Trophoblast cell (in vitro differentiated cells and primary cell): ENCODE measurements around the gene TRIM17.

Source experiments
- DNase-seq, 2 donors: peaks; one replicate each; pipeline ENCODE4 v3.0.0-alpha.2; 2016
- H2AFZ ChIP-seq: 2 replicates; pipeline ENCODE4 v1.6.1; 2013; ENCODE audit warnings: low read length, moderate library complexity, mild to moderate bottlenecking; ENCODE audit not compliant: insufficient read depth, poor library complexity
- H2AK5ac ChIP-seq: 2 replicates; pipeline ENCODE4 v1.6.1; 2013; ENCODE audit warnings: mild to moderate bottlenecking, low read length
- H2BK120ac ChIP-seq: 2 replicates; pipeline ENCODE4 v1.6.1; 2013; ENCODE audit warnings: low read length, mild to moderate bottlenecking, moderate library complexity; ENCODE audit not compliant: insufficient read depth, poor library complexity
- H2BK12ac ChIP-seq: 2 replicates; pipeline ENCODE4 v1.6.1; 2013; ENCODE audit warnings: mild to moderate bottlenecking, low read length, moderate library complexity
- H2BK5ac ChIP-seq: 2 replicates; pipeline ENCODE4 v1.6.1; 2013; ENCODE audit warnings: low read length, low read depth, moderate library complexity, mild to moderate bottlenecking; ENCODE audit not compliant: poor library complexity
- H3K14ac ChIP-seq: 2 replicates; pipeline ENCODE4 v1.6.1; 2013; ENCODE audit warnings: mild to moderate bottlenecking, low read length
- H3K18ac ChIP-seq: 2 replicates; pipeline ENCODE4 v1.6.1; 2013; ENCODE audit warnings: mild to moderate bottlenecking, low read length
- H3K23ac ChIP-seq: 2 replicates; pipeline ENCODE4 v1.6.1; 2013; ENCODE audit warnings: low read length
- H3K27ac ChIP-seq: 2 replicates; pipeline ENCODE4 v1.5.1; 2013; ENCODE audit warnings: low read depth, mild to moderate bottlenecking, inconsistent platforms, low read length, moderate library complexity
- H3K27me3 ChIP-seq: 2 replicates; pipeline ENCODE4 v1.6.1; 2013; ENCODE audit warnings: inconsistent platforms, mild to moderate bottlenecking, low read length, moderate library complexity; ENCODE audit not compliant: insufficient read depth
- H3K36me3 ChIP-seq, 2 experiments: 1 replicate in 1 of 2; 2 replicates in 1 of 2; pipeline ENCODE4 v1.6.1; 2013; ENCODE audit warnings: low read length in 2 of 2, mild to moderate bottlenecking in 2 of 2, moderate library complexity in 1 of 2; ENCODE audit not compliant: insufficient read depth in 2 of 2, control insufficient read depth in 1 of 2
- H3K4ac ChIP-seq: 2 replicates; pipeline ENCODE4 v1.6.1; 2013; ENCODE audit warnings: low read depth, mild to moderate bottlenecking, low read length, moderate library complexity
- H3K4me1 ChIP-seq, 2 experiments: 1 replicate in 1 of 2; 2 replicates in 1 of 2; pipeline ENCODE4 v1.6.1; 2013; ENCODE audit warnings: low read length in 2 of 2, mild to moderate bottlenecking in 2 of 2, moderate library complexity in 1 of 2; ENCODE audit not compliant: insufficient read depth in 2 of 2, control insufficient read depth in 1 of 2
- H3K4me2 ChIP-seq: 2 replicates; pipeline ENCODE4 v1.6.1; 2013; ENCODE audit warnings: inconsistent platforms, mild to moderate bottlenecking, low read length, moderate library complexity
- H3K4me3 ChIP-seq: 2 replicates; pipeline ENCODE4 v1.5.1; 2013; ENCODE audit warnings: mild to moderate bottlenecking, low read depth, low read length, inconsistent platforms
- H3K79me1 ChIP-seq: one replicate; pipeline ENCODE4 v1.6.1; 2013; ENCODE audit warnings: low read length
- H3K79me2 ChIP-seq: 2 replicates; pipeline ENCODE4 v1.6.1; 2013; ENCODE audit warnings: low read length, mild to moderate bottlenecking; ENCODE audit not compliant: control insufficient read depth, insufficient read depth, poor library complexity
- H3K9ac ChIP-seq: 2 replicates; pipeline ENCODE4 v1.6.1; 2013; ENCODE audit warnings: mild to moderate bottlenecking, low read length
- H3K9me3 ChIP-seq: 2 replicates; pipeline ENCODE4 v1.6.1; 2013; ENCODE audit warnings: low read depth, mild to moderate bottlenecking, control low read depth, inconsistent platforms, low read length; ENCODE audit not compliant: insufficient read depth
- H4K12ac ChIP-seq: 2 replicates; pipeline ENCODE4 v1.6.1; 2013; ENCODE audit warnings: low read depth, mild to moderate bottlenecking, low read length, moderate library complexity
- H4K8ac ChIP-seq: 2 replicates; pipeline ENCODE4 v1.6.1; 2013; ENCODE audit warnings: low read depth, mild to moderate bottlenecking, low read length, moderate library complexity
- H4K91ac ChIP-seq: one replicate; pipeline ENCODE4 v1.6.1; 2013; ENCODE audit warnings: low read depth, mild to moderate bottlenecking, low read length, moderate library complexity
- WGBS: extraction: QIAGEN DNeasy Blood & Tissue Kit; methylation state at CpG from one replicate; pipeline ENCODE4 v1.1.7; 2013; ENCODE audit warnings: missing lambda C conversion rate; ENCODE audit not compliant: insufficient read length, insufficient coverage; ENCODE audit errors: extremely low coverage; 5-methylcytosine and 5-hydroxymethylcytosine counted together

TRIM17 gene

DNA sequence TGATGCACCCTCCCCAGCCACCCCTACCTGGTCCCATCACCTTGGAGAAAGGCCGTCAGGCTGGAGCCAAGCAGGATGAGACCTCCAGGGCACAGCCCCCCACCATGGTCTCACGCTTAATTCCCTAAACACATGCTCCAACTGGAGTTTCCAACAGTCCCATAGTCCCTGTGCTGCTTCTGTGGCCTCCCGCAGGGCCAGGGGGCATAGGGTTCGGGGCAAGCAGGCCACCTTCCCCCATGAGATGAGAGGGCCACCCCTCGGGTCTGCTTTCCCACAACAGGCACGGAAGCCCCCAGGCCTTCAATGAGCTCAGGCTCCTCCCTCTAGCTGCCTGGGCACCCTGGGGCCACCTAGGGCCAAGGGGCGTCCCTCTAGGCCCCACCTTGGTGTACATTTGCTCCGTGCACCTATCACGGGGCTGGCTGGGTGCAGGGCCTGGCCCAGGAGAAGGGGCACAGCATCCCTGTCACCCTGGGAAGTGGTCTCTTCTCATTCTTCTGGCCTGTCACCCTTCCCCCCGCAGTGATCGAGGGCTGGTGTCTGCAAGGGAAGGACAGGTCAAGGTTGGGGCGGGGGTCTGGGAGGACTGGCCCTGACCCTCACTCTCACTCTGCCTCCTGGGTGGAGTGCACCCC is 52.5 kb downstream of the TRIM17 start:
- no peaks in the 10 kb centered on the region for H3K79me1 ChIP-seq
- peaks cover 2% of the 10 kb centered on the region for H3K9me3 ChIP-seq
- no peaks in the 10 kb centered on the region for H3K79me2 ChIP-seq
- H2AFZ ChIP-seq, result no peak overlapping the region
- DNase-seq, result no peak
- no peak overlapping the region for H3K9ac ChIP-seq
- H2BK120ac ChIP-seq, result no peak overlapping the region
- no peak overlapping the region for H2AK5ac ChIP-seq
- H3K4ac ChIP-seq, result no peak overlapping the region
- H3K4me3 ChIP-seq, result no peak overlapping the region
- H2BK12ac ChIP-seq, result no peak overlapping the region
- peaks cover 3 to 7% of the 10 kb centered on the region in 2 experiments for H3K4me1 ChIP-seq
- H4K91ac ChIP-seq, result no peak overlapping the region
- H3K4me2 ChIP-seq, result no peak overlapping the region
- H3K27ac ChIP-seq, result no peak overlapping the region
- H3K36me3 ChIP-seq, result no peaks in the 10 kb centered on the region
- no peak overlapping the region for H4K12ac ChIP-seq
- no peak overlapping the region for H3K14ac ChIP-seq
- no peak overlapping the region for H4K8ac ChIP-seq
- no peak overlapping the region for H3K23ac ChIP-seq
- H3K18ac ChIP-seq, result no peak overlapping the region
- H3K27me3 ChIP-seq, result no peaks in the 10 kb centered on the region
- WGBS, result no CpG with 5 or more reads among the region's 12 CpGs
- no peak overlapping the region for H2BK5ac ChIP-seq

DNA sequence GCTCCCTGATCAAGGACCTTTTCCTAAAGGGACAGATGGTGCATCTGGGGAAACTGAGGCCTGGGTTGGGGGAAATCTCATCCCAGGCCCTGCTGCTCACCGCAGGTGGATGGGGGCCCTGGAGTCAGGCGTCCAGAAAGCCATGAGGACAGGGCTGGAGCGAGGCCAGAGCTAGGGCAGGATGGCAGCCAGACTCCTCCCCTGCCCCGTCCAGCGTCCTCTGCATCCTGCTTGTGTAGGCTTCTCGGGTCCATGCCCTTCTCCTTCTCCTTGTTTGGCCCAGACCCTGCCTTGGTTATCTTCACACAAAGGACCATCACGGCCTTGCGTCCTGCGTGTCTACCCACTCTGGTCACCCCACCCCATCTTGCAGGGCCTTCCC is 53.0 kb downstream of the TRIM17 start:
- no peak overlapping the region for H2AFZ ChIP-seq
- H3K4me2 ChIP-seq, result no peak overlapping the region
- no peak overlapping the region for H3K4me3 ChIP-seq
- H3K36me3 ChIP-seq, result no peaks in the 10 kb centered on the region
- no peak overlapping the region for H2BK12ac ChIP-seq
- no peak overlapping the region for H3K27ac ChIP-seq
- no peak overlapping the region for H2BK120ac ChIP-seq
- H2AK5ac ChIP-seq, result no peak overlapping the region
- H4K91ac ChIP-seq, result no peak overlapping the region
- no peaks in the 10 kb centered on the region for H3K79me2 ChIP-seq
- H2BK5ac ChIP-seq, result no peak overlapping the region
- peaks cover 3 to 7% of the 10 kb centered on the region in 2 experiments for H3K4me1 ChIP-seq
- no peak overlapping the region for H3K18ac ChIP-seq
- H3K14ac ChIP-seq, result no peak overlapping the region
- no peak overlapping the region for H3K4ac ChIP-seq
- H3K23ac ChIP-seq, result no peak overlapping the region
- H3K27me3 ChIP-seq, result no peaks in the 10 kb centered on the region
- H3K9me3 ChIP-seq, result peaks cover 3% of the 10 kb centered on the region
- H4K12ac ChIP-seq, result no peak overlapping the region
- no peak for DNase-seq
- WGBS, result no CpG with 5 or more reads among the region's 9 CpGs
- no peak overlapping the region for H4K8ac ChIP-seq
- H3K79me1 ChIP-seq, result no peaks in the 10 kb centered on the region
- H3K9ac ChIP-seq, result no peak overlapping the region

DNA sequence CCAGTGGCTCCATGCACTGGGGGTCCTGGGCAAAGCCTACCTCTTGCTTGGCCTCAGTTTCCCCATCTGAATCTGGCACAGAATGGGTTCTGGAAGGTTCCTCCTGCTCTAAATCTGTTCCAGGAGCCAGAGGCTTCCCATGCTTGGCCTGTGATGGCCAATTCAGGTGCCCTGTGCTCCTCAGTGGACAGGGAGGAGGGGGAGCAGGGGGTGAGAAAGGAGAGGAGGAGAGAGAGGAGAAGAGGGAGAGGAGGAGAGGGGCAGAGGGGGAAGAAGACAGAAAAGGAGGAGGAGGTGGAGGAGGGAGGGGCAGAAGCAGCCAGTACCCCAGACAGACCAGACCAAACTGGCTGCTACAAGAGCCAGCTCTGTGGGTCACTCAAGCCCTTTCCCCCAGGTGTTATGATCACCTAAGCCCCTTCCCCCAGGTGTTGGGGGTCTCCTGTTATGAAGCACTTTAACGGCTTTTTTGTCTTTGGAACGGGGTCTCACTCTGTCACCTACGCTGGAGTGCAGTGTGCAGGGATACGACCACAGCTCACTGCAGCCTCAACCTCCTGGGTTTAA is 53.7 kb downstream of the TRIM17 start:
- H3K4me3 ChIP-seq, result no peak overlapping the region
- no peaks in the 10 kb centered on the region for H3K27me3 ChIP-seq
- H3K79me2 ChIP-seq, result no peaks in the 10 kb centered on the region
- H2BK12ac ChIP-seq, result no peak overlapping the region
- H3K4ac ChIP-seq, result no peak overlapping the region
- H4K12ac ChIP-seq, result no peak overlapping the region
- no peak overlapping the region for H2BK120ac ChIP-seq
- no CpG with 5 or more reads among the region's 4 CpGs for WGBS
- H3K4me1 ChIP-seq, result peaks cover 3 to 5% of the 10 kb centered on the region in 2 experiments
- no peak overlapping the region for H3K23ac ChIP-seq
- no peak overlapping the region for H3K9ac ChIP-seq
- H3K79me1 ChIP-seq, result no peaks in the 10 kb centered on the region
- no peaks in the 10 kb centered on the region for H3K36me3 ChIP-seq
- H4K91ac ChIP-seq, result no peak overlapping the region
- H3K4me2 ChIP-seq, result no peak overlapping the region
- no peak overlapping the region for H2AK5ac ChIP-seq
- DNase-seq, result no peak
- no peak overlapping the region for H3K27ac ChIP-seq
- H3K9me3 ChIP-seq, result peaks cover 3% of the 10 kb centered on the region
- H3K14ac ChIP-seq, result no peak overlapping the region
- no peak overlapping the region for H4K8ac ChIP-seq
- H2BK5ac ChIP-seq, result no peak overlapping the region
- no peak overlapping the region for H3K18ac ChIP-seq
- H2AFZ ChIP-seq, result no peak overlapping the region

DNA sequence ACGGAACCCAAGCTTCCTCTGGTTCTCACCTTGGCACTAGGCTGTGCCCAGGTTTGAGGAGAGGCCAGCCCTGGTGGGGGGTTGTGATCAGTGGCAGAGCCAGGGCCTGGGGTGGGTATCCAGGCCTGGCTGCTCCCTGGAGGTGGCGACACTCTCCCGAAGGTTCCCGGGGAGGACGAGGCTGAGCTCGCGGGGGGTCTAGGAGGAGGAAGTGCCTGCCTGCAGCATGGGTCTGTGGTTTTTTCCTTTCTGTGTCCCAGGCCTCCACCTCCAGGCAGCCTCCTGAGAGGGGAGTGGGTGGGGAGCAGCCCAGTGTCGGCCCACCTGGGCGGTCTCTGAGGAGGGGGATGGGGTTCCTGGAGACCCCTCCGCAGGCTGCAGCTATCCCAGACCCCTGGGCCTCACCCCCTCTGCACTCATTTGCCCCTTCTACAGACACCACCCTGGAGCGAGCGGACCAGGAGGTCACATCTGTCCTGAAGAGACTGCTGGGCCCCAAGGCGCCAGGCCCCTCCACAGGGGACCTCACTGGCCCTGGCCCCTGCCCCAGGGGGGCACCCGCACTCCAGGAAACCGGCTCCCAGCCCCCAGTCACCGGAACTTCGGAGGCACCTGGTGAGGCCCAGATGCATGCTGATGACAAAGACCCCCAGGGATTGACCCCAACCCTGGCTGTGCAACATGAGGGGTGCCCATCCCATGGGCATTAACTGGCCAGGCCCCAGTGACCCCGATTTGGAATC is 54.3 kb downstream of the TRIM17 start:
- no peak overlapping the region for H4K91ac ChIP-seq
- H3K27ac ChIP-seq, result no peak overlapping the region
- H4K12ac ChIP-seq, result no peak overlapping the region
- H3K18ac ChIP-seq, result no peak overlapping the region
- no peaks in the 10 kb centered on the region for H3K27me3 ChIP-seq
- H2BK120ac ChIP-seq, result no peak overlapping the region
- H3K4me3 ChIP-seq, result no peak overlapping the region
- no peak overlapping the region for H3K4ac ChIP-seq
- no peak overlapping the region for H2AK5ac ChIP-seq
- WGBS, result no CpG with 5 or more reads among the region's 18 CpGs
- H3K79me2 ChIP-seq, result no peaks in the 10 kb centered on the region
- H3K36me3 ChIP-seq, result no peaks in the 10 kb centered on the region
- no peak overlapping the region for H2BK12ac ChIP-seq
- H3K4me1 ChIP-seq, result peaks cover 3 to 5% of the 10 kb centered on the region in 2 experiments
- H4K8ac ChIP-seq, result no peak overlapping the region
- no peak overlapping the region for H3K14ac ChIP-seq
- DNase-seq, result no peak
- no peak overlapping the region for H3K4me2 ChIP-seq
- no peak overlapping the region for H3K9ac ChIP-seq
- H2BK5ac ChIP-seq, result no peak overlapping the region
- no peak overlapping the region for H3K23ac ChIP-seq
- no peaks in the 10 kb centered on the region for H3K79me1 ChIP-seq
- peaks cover 3% of the 10 kb centered on the region for H3K9me3 ChIP-seq
- no peak overlapping the region for H2AFZ ChIP-seq
